ENCODE results near the gene HK1.

GRCh38 chr10:69409176-69409495, 130.8 kb downstream of the HK1 start:
- no peak for TF ChIP-seq CTCF (IDR thresholded peaks at IDR 0.05)
- no peak for TF ChIP-seq POLR2AphosphoS5 (IDR thresholded peaks at IDR 0.05)
- no peak for TF ChIP-seq POLR2A (IDR thresholded peaks at IDR 0.05)
- TF ChIP-seq EP300 (IDR thresholded peaks at IDR 0.05): no peak

Measured in suprapubic skin (tissue), 4 donors.